Measurements from ENCODE around the gene PAX3. TPM values are rescaled to one million over a fixed set of nuclear protein-coding genes. Genes with fewer than 3 reads are reported as not detected.

Gene PAX3
- total RNA-seq, 3 donors from 2014 or later = 0.29 to 2.9 (median 2.3) TPM

DNA sequence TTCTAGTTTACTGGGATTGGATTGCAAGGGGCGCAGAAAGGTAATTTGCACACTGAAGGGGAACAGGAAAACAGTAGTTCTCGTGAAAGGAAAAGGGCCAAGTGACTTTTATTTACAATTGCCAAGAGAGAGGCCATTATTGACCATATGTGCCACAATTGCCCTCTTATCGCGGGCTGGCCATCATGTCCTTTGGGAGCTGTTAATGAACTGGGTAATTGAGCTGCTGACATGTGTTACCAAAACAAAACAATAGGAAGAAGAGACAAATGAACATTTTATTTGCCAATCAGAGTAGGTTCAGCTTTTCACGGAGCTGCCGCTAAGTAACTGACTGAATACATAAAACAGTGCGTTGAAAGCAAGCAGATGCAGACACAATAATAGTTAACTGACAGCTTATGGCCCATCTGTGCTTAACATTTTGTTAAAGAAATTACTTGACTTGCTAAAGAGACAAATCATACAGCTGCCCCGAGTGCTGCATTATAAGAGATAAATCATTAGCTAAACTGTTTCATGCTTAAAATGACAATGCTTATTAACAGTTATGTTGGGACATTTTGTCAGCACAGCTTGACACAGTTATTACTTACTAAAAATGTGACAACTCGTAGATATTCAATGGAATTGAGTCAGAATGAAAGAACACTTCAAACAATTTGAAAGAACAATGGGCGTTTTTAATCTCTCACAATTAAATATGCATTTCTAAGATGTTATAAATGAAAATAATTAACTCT, 57.5 kb downstream of the PAX3 start:
- intact Hi-C loops (cut with DNase I; ENCODE audit: low total_unique reads) = no loop called here
- no peak for TF ChIP-seq POLR2AphosphoS5 (IDR thresholded peaks at IDR 0.05)
- TF ChIP-seq POLR2A (IDR thresholded peaks at IDR 0.05) = no peak
- TF ChIP-seq, protein P1, sequence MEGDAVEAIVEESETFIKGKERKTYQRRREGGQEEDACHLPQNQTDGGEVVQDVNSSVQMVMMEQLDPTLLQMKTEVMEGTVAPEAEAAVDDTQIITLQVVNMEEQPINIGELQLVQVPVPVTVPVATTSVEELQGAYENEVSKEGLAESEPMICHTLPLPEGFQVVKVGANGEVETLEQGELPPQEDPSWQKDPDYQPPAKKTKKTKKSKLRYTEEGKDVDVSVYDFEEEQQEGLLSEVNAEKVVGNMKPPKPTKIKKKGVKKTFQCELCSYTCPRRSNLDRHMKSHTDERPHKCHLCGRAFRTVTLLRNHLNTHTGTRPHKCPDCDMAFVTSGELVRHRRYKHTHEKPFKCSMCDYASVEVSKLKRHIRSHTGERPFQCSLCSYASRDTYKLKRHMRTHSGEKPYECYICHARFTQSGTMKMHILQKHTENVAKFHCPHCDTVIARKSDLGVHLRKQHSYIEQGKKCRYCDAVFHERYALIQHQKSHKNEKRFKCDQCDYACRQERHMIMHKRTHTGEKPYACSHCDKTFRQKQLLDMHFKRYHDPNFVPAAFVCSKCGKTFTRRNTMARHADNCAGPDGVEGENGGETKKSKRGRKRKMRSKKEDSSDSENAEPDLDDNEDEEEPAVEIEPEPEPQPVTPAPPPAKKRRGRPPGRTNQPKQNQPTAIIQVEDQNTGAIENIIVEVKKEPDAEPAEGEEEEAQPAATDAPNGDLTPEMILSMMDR (IDR thresholded peaks at IDR 0.05) = no peak
- no peak for DNase-seq (ENCODE audit: low spot score in 2 of 2)
- H3K9me3 ChIP-seq = no peaks in the 10 kb centered on the region
- no peaks in the 10 kb centered on the region for H3K36me3 ChIP-seq
- no peak overlapping the region for H3K4me3 ChIP-seq
- no peaks in the 10 kb centered on the region for H3K4me1 ChIP-seq
- peaks cover 0 to 26% of the 10 kb centered on the region in 2 donors for H3K27me3 ChIP-seq
- H3K27ac ChIP-seq = no peak overlapping the region

DNA sequence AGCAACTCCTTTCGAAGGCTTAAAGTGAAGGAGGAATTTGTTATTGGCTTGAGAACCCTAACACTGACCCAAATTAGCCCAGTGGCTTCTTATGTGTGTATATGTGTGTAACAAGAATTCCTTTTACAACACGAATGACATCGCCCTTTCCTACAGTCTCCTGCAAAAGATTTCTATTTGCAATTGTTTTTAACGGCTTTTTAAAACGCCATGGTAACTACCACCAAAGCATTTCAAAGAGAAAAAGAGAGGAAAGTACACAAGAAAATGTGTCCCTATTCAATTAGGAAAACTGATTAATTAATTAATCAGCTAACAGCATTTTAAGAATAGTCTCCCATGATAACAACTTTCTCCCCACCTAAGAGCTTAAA, 58.1 kb downstream of the PAX3 start:
- Histone ChIP-seq H3K4me1 (no peaks in the 10 kb centered on the region), H3K36me3 (no peaks in the 10 kb centered on the region), H3K27me3 (peaks cover 0 to 26% of the 10 kb centered on the region in 2 donors), H3K27ac (no peak overlapping the region), H3K9me3 (no peaks in the 10 kb centered on the region), H3K4me3 (no peak overlapping the region)
- no peak for DNase-seq (ENCODE audit: low spot score in 2 of 2)
- intact Hi-C loops (cut with DNase I; ENCODE audit: low total_unique reads) = no loop called here
- TF ChIP-seq POLR2AphosphoS5 (IDR thresholded peaks at IDR 0.05) (no peak), POLR2A (IDR thresholded peaks at IDR 0.05) (no peak)
- TF ChIP-seq, protein P1 (IDR thresholded peaks at IDR 0.05) = no peak

DNA sequence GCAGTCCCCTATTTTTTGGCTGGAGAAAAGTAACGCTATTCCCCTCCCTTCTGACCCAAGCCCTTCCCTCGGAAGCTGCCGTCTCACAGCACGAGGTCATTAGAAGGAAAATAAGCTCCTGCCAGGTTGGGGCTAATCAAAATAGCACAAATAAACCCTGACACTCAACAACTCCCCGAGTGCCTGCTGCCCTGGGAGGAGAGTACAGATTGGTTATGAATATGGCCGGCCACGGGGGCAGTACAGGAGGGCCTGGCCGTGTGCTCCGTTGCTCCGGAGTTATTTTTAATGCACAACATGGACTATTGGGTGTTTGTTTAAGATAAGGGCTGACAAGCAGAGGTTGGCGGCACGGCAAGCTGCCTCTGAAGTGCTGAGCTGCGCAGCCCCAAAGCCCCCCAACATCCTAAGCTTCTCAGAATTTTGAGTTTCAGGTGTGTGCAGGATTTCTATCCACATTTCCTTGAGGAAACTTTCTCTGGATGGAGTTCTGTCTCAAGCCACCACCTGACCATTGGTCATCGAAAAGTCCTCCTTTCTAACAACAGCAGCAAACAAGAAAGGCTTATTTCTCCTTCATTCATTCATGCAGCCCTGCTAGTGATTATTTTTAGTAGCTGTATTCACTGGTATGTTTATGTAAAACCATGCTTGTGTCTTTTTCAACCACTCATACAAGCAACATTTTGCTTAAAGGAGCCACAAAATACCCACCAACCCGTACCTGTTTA, 58.7 kb downstream of the PAX3 start:
- no peaks in the 10 kb centered on the region for H3K9me3 ChIP-seq
- TF ChIP-seq, protein P1 (IDR thresholded peaks at IDR 0.05) = no peak
- TF ChIP-seq POLR2AphosphoS5 (IDR thresholded peaks at IDR 0.05) (no peak), POLR2A (IDR thresholded peaks at IDR 0.05) (no peak)

DNA sequence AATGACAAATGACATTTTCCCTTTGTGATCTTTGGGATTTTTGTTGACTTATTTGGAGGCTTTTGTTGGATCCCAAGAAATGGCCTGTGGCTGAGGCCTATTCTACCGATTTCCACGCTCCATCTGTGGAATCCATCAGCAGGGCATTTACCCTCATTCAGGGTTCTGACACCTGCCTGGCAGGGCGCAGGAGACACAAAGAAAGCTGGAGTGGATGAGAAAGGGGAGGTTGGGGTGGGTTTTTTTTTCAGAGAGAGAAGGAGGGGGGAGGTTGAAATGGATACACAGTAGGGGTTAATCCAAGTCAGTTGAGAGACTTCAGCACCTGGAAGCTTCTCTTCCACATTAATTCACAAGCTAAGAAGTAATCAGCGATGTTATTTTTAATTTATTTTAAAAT, 59.7 kb downstream of the PAX3 start:
- Histone ChIP-seq H3K27me3 (peaks cover 0 to 26% of the 10 kb centered on the region in 2 donors), H3K4me3 (no peak overlapping the region), H3K27ac (no peak overlapping the region), H3K36me3 (no peaks in the 10 kb centered on the region), H3K9me3 (no peaks in the 10 kb centered on the region), H3K4me1 (no peaks in the 10 kb centered on the region)
- intact Hi-C loops (cut with DNase I; ENCODE audit: low total_unique reads) = no loop called here
- TF ChIP-seq, protein P1 (IDR thresholded peaks at IDR 0.05) = no peak
- no peak for TF ChIP-seq POLR2AphosphoS5 (IDR thresholded peaks at IDR 0.05)
- no peak for TF ChIP-seq POLR2A (IDR thresholded peaks at IDR 0.05)
- DNase-seq (ENCODE audit: low spot score in 2 of 2) = no peak

More for the DNA sequence above, 58.7 kb downstream of the PAX3 start:
- H3K4me1 ChIP-seq = no peaks in the 10 kb centered on the region
- H3K4me3 ChIP-seq = no peak overlapping the region
- no peak overlapping the region for H3K27ac ChIP-seq
- H3K27me3 ChIP-seq = peaks cover 0 to 26% of the 10 kb centered on the region in 2 donors
- no peak for DNase-seq (ENCODE audit: low spot score in 2 of 2)
- intact Hi-C loops (cut with DNase I; ENCODE audit: low total_unique reads) = no loop called here
- no peaks in the 10 kb centered on the region for H3K36me3 ChIP-seq

DNA sequence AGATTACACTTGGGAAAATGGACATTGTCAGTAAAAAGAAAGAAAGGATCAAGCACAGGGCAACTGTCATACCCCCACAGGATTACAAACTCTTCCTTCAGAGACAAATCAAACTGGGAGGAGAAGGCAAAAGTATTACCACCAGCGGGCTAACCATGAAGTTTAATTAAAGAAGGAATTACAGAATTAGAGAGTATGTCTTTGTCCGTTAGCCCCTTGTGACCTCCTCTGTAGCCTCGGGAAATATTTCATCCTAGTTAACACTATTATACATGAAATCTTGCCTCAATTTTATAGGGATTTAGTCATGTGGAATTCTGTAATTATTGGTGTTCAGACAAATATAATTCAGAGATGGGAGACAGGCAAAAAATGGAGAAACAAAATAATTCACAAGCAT, 60.7 kb downstream of the PAX3 start:
- intact Hi-C loops (cut with DNase I; ENCODE audit: low total_unique reads) = loop anchor here (1.0 kb wide), 1 partner anchor 19 kb away; no protein-coding TSS in a partner anchor

More for the DNA sequence above, 60.7 kb downstream of the PAX3 start:
- Histone ChIP-seq H3K27ac (no peak overlapping the region), H3K27me3 (peaks cover 0 to 26% of the 10 kb centered on the region in 2 donors), H3K36me3 (no peaks in the 10 kb centered on the region), H3K4me3 (no peak overlapping the region), H3K9me3 (no peaks in the 10 kb centered on the region), H3K4me1 (no peaks in the 10 kb centered on the region)
- TF ChIP-seq, protein P1 (IDR thresholded peaks at IDR 0.05) = no peak
- TF ChIP-seq POLR2AphosphoS5 (IDR thresholded peaks at IDR 0.05) = no peak
- no peak for TF ChIP-seq POLR2A (IDR thresholded peaks at IDR 0.05)
- no peak for DNase-seq (ENCODE audit: low spot score in 2 of 2)

Measured in breast epithelium (tissue), 4 donors.